ENCODE measurements around the gene ADARB1. TPM values are rescaled to one million over a fixed set of nuclear protein-coding genes. Genes with fewer than 3 reads are reported as not detected.

The ADARB1 gene
- total and polyA plus RNA-seq, 2 of the 8 experiments (the other 6 are each of a cell fraction or from before 2014, with no cell fraction given): 4.7 to 14.9 TPM

DNA sequence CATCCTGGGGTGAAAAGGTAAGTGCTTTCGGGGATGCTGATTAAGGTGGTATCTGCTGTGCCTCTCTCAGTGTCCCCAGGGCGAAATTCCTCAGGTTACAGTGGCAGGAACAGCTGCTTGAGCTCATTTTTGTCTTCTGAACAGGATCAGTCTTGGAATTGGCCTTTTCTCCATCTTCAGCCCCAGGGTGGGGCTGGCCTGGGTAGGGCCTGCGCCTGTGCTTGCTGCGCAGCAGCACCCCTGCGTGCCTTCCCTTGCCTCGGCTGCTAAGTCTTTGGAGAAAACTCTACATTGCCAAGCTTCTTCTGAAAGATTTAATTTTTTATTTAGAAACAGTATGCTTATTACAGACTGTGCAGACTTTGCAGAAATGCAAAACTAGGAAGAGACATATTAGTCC is 41.7 kb downstream of the ADARB1 start:
- Histone ChIP-seq H3K79me1 (ENCODE audit: low read depth, low read length) (peaks cover 2% of the 10 kb centered on the region; the same call in 1 of the 2 replicates), H3K4me3 (ENCODE audit: extremely low read depth in 1 of 4, insufficient read depth in 2 of 4, low read depth in 3 of 4, low read length in 4 of 4) (no peak overlapping the region), H4K8ac (ENCODE audit: extremely low read depth, insufficient read depth, low read length) (no peak overlapping the region), H2BK20ac (ENCODE audit: low read length) (no peak overlapping the region), H2BK120ac (replicated peaks; ENCODE audit: low read depth, low read length) (no peak overlapping the region), H3K18ac (ENCODE audit: extremely low read depth, low read length) (no peak overlapping the region), H3K9ac (replicated peaks in 1 of 4; ENCODE audit: extremely low read depth in 1 of 4, low read depth in 3 of 4, low read length in 3 of 4) (no peak overlapping the region), H3K36me3 (ENCODE audit: control insufficient read depth in 2 of 4, insufficient read depth in 4 of 4, low read length in 3 of 4) (no peaks in the 10 kb centered on the region), H3K14ac (ENCODE audit: insufficient read length) (no peak overlapping the region), H3K79me2 (ENCODE audit: control insufficient read depth in 1 of 2, insufficient read depth in 2 of 2, low read length in 2 of 2) (no peaks in the 10 kb centered on the region), H3K23me2 (ENCODE audit: low read depth, low read length) (no peaks in the 10 kb centered on the region), H2BK12ac (ENCODE audit: low read depth, low read length) (no peak overlapping the region), H4K91ac (replicated peaks; ENCODE audit: insufficient read length, low read length) (no peak overlapping the region), H4K20me1 (replicated peaks in 1 of 2; ENCODE audit: control insufficient read depth in 1 of 2, insufficient read depth in 2 of 2, low read length in 2 of 2) (peaks cover 0 to 4% of the 10 kb centered on the region in 2 experiments), H3K27me3 (replicated peaks in 1 of 4; ENCODE audit: control insufficient read depth in 3 of 4, extremely low read depth in 1 of 4, insufficient read depth in 3 of 4, low read length in 3 of 4) (no peaks in the 10 kb centered on the region), H3K9me3 (ENCODE audit: insufficient read depth in 2 of 2, low read depth in 1 of 2, low read length in 1 of 2) (no peaks in the 10 kb centered on the region), H3K23ac (ENCODE audit: insufficient read length) (no peak overlapping the region), H2BK15ac (ENCODE audit: low read length) (no peak overlapping the region), H4K5ac (ENCODE audit: insufficient read length, low read depth, low read length) (no peak overlapping the region), H2BK5ac (ENCODE audit: low read depth, low read length) (no peak overlapping the region), H3K4ac (replicated peaks; ENCODE audit: insufficient read length, low read depth, low read length) (no peak overlapping the region), H3K56ac (replicated peaks; ENCODE audit: insufficient read length, low read depth, low read length) (no peak overlapping the region), H2AFZ (ENCODE audit: low read length) (no peak overlapping the region), H2AK5ac (ENCODE audit: low read depth, low read length) (no peak overlapping the region), H3K4me2 (ENCODE audit: insufficient read depth in 1 of 2, low read depth in 2 of 2, low read length in 2 of 2) (no peak overlapping the region), H3K4me1 (replicated peaks in 1 of 4; ENCODE audit: control insufficient read depth in 3 of 4, insufficient read depth in 4 of 4, low read length in 3 of 4) (no peaks in the 10 kb centered on the region), H3K27ac (ENCODE audit: low read depth, low read length) (no peak overlapping the region)
- DNase-seq (ENCODE audit: low read depth in 1 of 2, low spot score in 2 of 2) (no peak), FAIRE-seq (no peak)
- POLR2A ChIA-PET (ENCODE audit: partially characterized antibody): interaction anchor here (0.5 kb wide), 1 partner anchor 22 kb away, joined by 4 read pairs; no protein-coding TSS in a partner anchor
- CTCF ChIA-PET (ENCODE audit: partially characterized antibody): interaction anchor here (0.9 to 4.4 kb wide), 7 partner anchors 11 to 166 kb away, joined by 3 to 30 read pairs (median 5); no protein-coding TSS in a partner anchor
- 84% methylated on average over 6 of the region's 6 CpGs; no CpG with 5 or more reads in 1 of the 2 experiments for WGBS, 2 experiments (ENCODE audit: extremely low coverage in 1 of 2, insufficient coverage in 1 of 2, insufficient read length in 1 of 2, insufficient replicate concordance in 2 of 2, low coverage in 1 of 2, low lambda C conversion rate in 2 of 2, missing lambda C conversion rate in 1 of 2)
- TF ChIP-seq KDM5A (IDR thresholded peaks at IDR 0.05; ENCODE audit: low read length) (no peak), ASH2L (IDR thresholded peaks at IDR 0.05; ENCODE audit: low read length) (no peak), CREB1 (IDR thresholded peaks at IDR 0.05) (no peak), BCL11A (IDR thresholded peaks at IDR 0.05; ENCODE audit: low read depth in 2 of 2, low read length in 2 of 2) (no peak), BACH1 (IDR thresholded peaks at IDR 0.05; ENCODE audit: low read length) (no peak), SIX5 (IDR thresholded peaks at IDR 0.05; ENCODE audit: low read depth, low read length) (no peak), SUZ12 (IDR thresholded peaks at IDR 0.05; ENCODE audit: low read length) (no peak), SP1 (IDR thresholded peaks at IDR 0.05; ENCODE audit: low read depth, low read length) (no peak), RFX5 (IDR thresholded peaks at IDR 0.05; ENCODE audit: borderline replicate concordance, low read depth, low read length) (no peak), CTCF (IDR thresholded peaks at IDR 0.05; ENCODE audit: control extremely low read depth in 1 of 3, insufficient read depth in 1 of 3, low read depth in 1 of 3, low read length in 3 of 3) (no peak), SIRT6 (IDR thresholded peaks at IDR 0.05; ENCODE audit: low read length) (no peak), YY1 (IDR thresholded peaks at IDR 0.05; ENCODE audit: low read depth, low read length) (no peak), SAP30 (IDR thresholded peaks at IDR 0.05; ENCODE audit: insufficient read depth, insufficient replicate concordance, low read length) (no peak)

All from H1 (cell line).